ENCODE results near the gene SLAMF1.
"Not testable (repeated sequence)": the region's sequence is repeated elsewhere in the genome, so short reads cannot be mapped to it uniquely, and the experiment has no call there.

Gene SLAMF1

GRCh38 chr1:160560045-160560705, 86.7 kb downstream of the SLAMF1 start:
- DNase-seq (ENCODE audit: low spot score) = no peak

GRCh38 chr1:160559437-160559836, 87.4 kb downstream of the SLAMF1 start:
- not testable (repeated sequence) for DNase-seq (ENCODE audit: low spot score)

- DNase-seq (ENCODE audit: low spot score) = no peak
These were observed 88.0 kb downstream of the SLAMF1 start for GRCh38 chr1:160558660-160559380.
